ENCODE results near the gene C16orf87. TPM values are rescaled to one million over a fixed set of nuclear protein-coding genes. Genes with fewer than 3 reads are reported as not detected.

C16orf87 gene
- total and polyA plus RNA-seq, 8 donors: 1.3 to 16.2 (median 3.9) TPM; not detected in 1

GRCh38 chr16:46811682-46812081, 19.3 kb downstream of the C16orf87 start:
- intact Hi-C loops (cut with DNase I; ENCODE audit: low total_unique reads): no loop called here
- Histone ChIP-seq H3K4me1 (peaks cover 0 to 19% (median 11%) of the 10 kb centered on the region in 4 donors), H3K27me3 (no peaks in the 10 kb centered on the region), H3K4me3 (no peak overlapping the region), H3K27ac (no peak overlapping the region), H3K9me3 (no peaks in the 10 kb centered on the region), H3K36me3 (peaks cover 0 to 3% (median 0%) of the 10 kb centered on the region in 4 donors)
- no peak for DNase-seq
- WGBS, 5 donors: 92 to 98% (median 95%) methylated on average over 5 of the region's 5 CpGs
- TF ChIP-seq EP300 (IDR thresholded peaks at IDR 0.05): no peak
- no peak for TF ChIP-seq CTCF (IDR thresholded peaks at IDR 0.05)
- no peak for TF ChIP-seq POLR2AphosphoS5 (IDR thresholded peaks at IDR 0.05)
- no peak for TF ChIP-seq POLR2A (IDR thresholded peaks at IDR 0.05)

- WGBS, 5 donors: 95 to 99% (median 97%) methylated on average over 4 of the region's 4 CpGs
- intact Hi-C loops (cut with DNase I; ENCODE audit: low total_unique reads): no loop called here
- no peaks in the 10 kb centered on the region for H3K9me3 ChIP-seq
- peaks cover 0 to 5% (median 2%) of the 10 kb centered on the region in 4 donors for H3K36me3 ChIP-seq
- DNase-seq: no peak
- H3K27ac ChIP-seq: no peak overlapping the region
- H3K4me1 ChIP-seq: peaks cover 0 to 19% (median 11%) of the 10 kb centered on the region in 4 donors
- H3K27me3 ChIP-seq: no peaks in the 10 kb centered on the region
- no peak overlapping the region for H3K4me3 ChIP-seq
- no peak for TF ChIP-seq CTCF (IDR thresholded peaks at IDR 0.05)
- TF ChIP-seq POLR2A (IDR thresholded peaks at IDR 0.05): no peak
- no peak for TF ChIP-seq EP300 (IDR thresholded peaks at IDR 0.05)
- TF ChIP-seq POLR2AphosphoS5 (IDR thresholded peaks at IDR 0.05): no peak
Observed at GRCh38 chr16:46808997-46809396, 22.0 kb downstream of the C16orf87 start.

GRCh38 chr16:46807336-46807735, 23.6 kb downstream of the C16orf87 start:
- WGBS, 5 donors: 90 to 100% (median 100%) methylated on average over 1 of the region's 1 CpG
- intact Hi-C loops (cut with DNase I; ENCODE audit: low total_unique reads): no loop called here
- no peak overlapping the region for H3K4me3 ChIP-seq
- H3K27ac ChIP-seq: no peak overlapping the region
- no peak for DNase-seq
- peaks cover 0 to 19% (median 11%) of the 10 kb centered on the region in 4 donors for H3K4me1 ChIP-seq
- peaks cover 0 to 11% (median 7%) of the 10 kb centered on the region in 4 donors for H3K36me3 ChIP-seq
- no peak for TF ChIP-seq EP300 (IDR thresholded peaks at IDR 0.05)
- no peak for TF ChIP-seq CTCF (IDR thresholded peaks at IDR 0.05)
- no peak for TF ChIP-seq POLR2A (IDR thresholded peaks at IDR 0.05)
- no peak for TF ChIP-seq POLR2AphosphoS5 (IDR thresholded peaks at IDR 0.05)
- H3K27me3 ChIP-seq: no peaks in the 10 kb centered on the region
- no peaks in the 10 kb centered on the region for H3K9me3 ChIP-seq

- no peaks in the 10 kb centered on the region for H3K9me3 ChIP-seq
- intact Hi-C loops (cut with DNase I; ENCODE audit: low total_unique reads): no loop called here
- no peak overlapping the region for H3K4me3 ChIP-seq
- peaks cover 0 to 12% (median 7%) of the 10 kb centered on the region in 4 donors for H3K36me3 ChIP-seq
- no peaks in the 10 kb centered on the region for H3K4me1 ChIP-seq
- 79 to 88% (median 84%) methylated on average over 3 of the region's 3 CpGs for WGBS, 5 donors
- DNase-seq: no peak
- H3K27me3 ChIP-seq: no peaks in the 10 kb centered on the region
- no peak overlapping the region for H3K27ac ChIP-seq
- no peak for TF ChIP-seq POLR2AphosphoS5 (IDR thresholded peaks at IDR 0.05)
- TF ChIP-seq CTCF (IDR thresholded peaks at IDR 0.05): no peak
- no peak for TF ChIP-seq EP300 (IDR thresholded peaks at IDR 0.05)
- no peak for TF ChIP-seq POLR2A (IDR thresholded peaks at IDR 0.05)
Observed at GRCh38 chr16:46803373-46803772, 27.6 kb downstream of the C16orf87 start.

Data from stomach (tissue), 9 donors.